Liver (tissue), 9 donors: ENCODE measurements around the gene AKAP12. TPM values are rescaled to one million over a fixed set of nuclear protein-coding genes. Genes with fewer than 3 reads are reported as not detected.
A peak's percentile ranks its signal among the peaks of the same experiment; 100 is the strongest.

ENCODE experiments used
- DNase-seq: peaks from one replicate; pipeline ENCODE4 v3.0.0-alpha.2; 2017; ENCODE audit warnings: low spot score
- H3K27ac ChIP-seq, 2 donors: one replicate each; pipeline ENCODE4 v1.7.0; 2013; ENCODE audit warnings: inconsistent platforms in 2 of 2, low read length in 2 of 2, control low read depth in 1 of 2, low read depth in 1 of 2, mild to moderate bottlenecking in 1 of 2
- H3K27me3 ChIP-seq, 4 donors: one replicate each; pipeline versions ENCODE4 v1.6.1 to v1.7.0; 2013; ENCODE audit warnings: low read length in 3 of 4, inconsistent platforms in 1 of 4, mild to moderate bottlenecking in 1 of 4, moderate library complexity in 1 of 4; ENCODE audit not compliant: control insufficient read depth in 4 of 4, insufficient read depth in 4 of 4
- H3K36me3 ChIP-seq, 4 donors: one replicate each; pipeline versions ENCODE4 v1.6.1 to v1.7.0; 2013; ENCODE audit warnings: low read length in 3 of 4, mild to moderate bottlenecking in 3 of 4, low read depth in 1 of 4, moderate library complexity in 1 of 4; ENCODE audit not compliant: control insufficient read depth in 4 of 4, insufficient read depth in 3 of 4
- H3K4me1 ChIP-seq, 4 donors: one replicate each; pipeline versions ENCODE4 v1.6.1 to v1.7.0; 2013; ENCODE audit warnings: low read length in 3 of 4, mild to moderate bottlenecking in 3 of 4, moderate library complexity in 1 of 4; ENCODE audit not compliant: control insufficient read depth in 4 of 4, insufficient read depth in 4 of 4
- H3K4me3 ChIP-seq, 3 donors: one replicate each; pipeline versions ENCODE4 v1.6.1 to v1.7.0; 2013; ENCODE audit warnings: low read length in 3 of 3, control low read depth in 1 of 3, low read depth in 1 of 3, mild to moderate bottlenecking in 1 of 3
- H3K9ac ChIP-seq, 2 donors: one replicate each; pipeline ENCODE4 v1.7.0; 2013; ENCODE audit warnings: low read length in 2 of 2, mild to moderate bottlenecking in 2 of 2, moderate library complexity in 2 of 2, control low read depth in 1 of 2, low read depth in 1 of 2
- H3K9me3 ChIP-seq, 4 donors: one replicate each; pipeline versions ENCODE4 v1.6.1 to v1.7.0; 2013; ENCODE audit warnings: low read length in 3 of 4; ENCODE audit not compliant: control insufficient read depth in 4 of 4
- ATF3 ChIP-seq: IDR thresholded peaks from 2 replicates; pipeline ENCODE4 v1.6.1; 2016; ENCODE audit warnings: antibody characterized with exemption
- FOXA1 ChIP-seq: IDR thresholded peaks from 2 replicates; pipeline ENCODE4 v1.6.1; 2016; ENCODE audit warnings: antibody characterized with exemption
- FOXA2 ChIP-seq: IDR thresholded peaks from 2 replicates; pipeline ENCODE4 v1.6.1; 2016; ENCODE audit warnings: antibody characterized with exemption
- GABPA ChIP-seq, 2 donors: IDR thresholded peaks in 1 of 2; conservative IDR thresholded peaks in 1 of 2; 2 replicates each; pipeline ENCODE4 v1.6.1; 2016; ENCODE audit warnings: antibody characterized with exemption in 2 of 2, mild to moderate bottlenecking in 1 of 2, moderate library complexity in 1 of 2
- HNF4G ChIP-seq: IDR thresholded peaks from 2 replicates; pipeline ENCODE4 v1.6.1; 2016; ENCODE audit warnings: antibody characterized with exemption
- JUND ChIP-seq, 2 donors: IDR thresholded peaks; 2 replicates each; pipeline ENCODE4 v1.6.1; 2016; ENCODE audit warnings: antibody characterized with exemption in 2 of 2
- NR2F2 ChIP-seq: IDR thresholded peaks from 2 replicates; pipeline ENCODE4 v1.6.1; 2016; ENCODE audit warnings: antibody characterized with exemption
- RAD21 ChIP-seq, 2 donors: IDR thresholded peaks; 2 replicates each; pipeline ENCODE4 v1.6.1; 2016; ENCODE audit warnings: antibody characterized with exemption in 2 of 2, mild to moderate bottlenecking in 2 of 2
- RXRA ChIP-seq, 2 donors: IDR thresholded peaks; 2 replicates each; pipeline ENCODE4 v1.6.1; 2017 to 2018; ENCODE audit warnings: antibody characterized with exemption in 2 of 2, mild to moderate bottlenecking in 1 of 2
- SP1 ChIP-seq: IDR thresholded peaks from 2 replicates; pipeline ENCODE4 v1.6.1; 2018; ENCODE audit warnings: antibody characterized with exemption, mild to moderate bottlenecking
- TAF1 ChIP-seq: conservative IDR thresholded peaks from 2 replicates; pipeline ENCODE4 v1.6.1; 2016; ENCODE audit warnings: antibody characterized with exemption, mild to moderate bottlenecking
- WGBS: extraction: QIAGEN DNeasy Blood & Tissue Kit; methylation state at CpG from one replicate; pipeline ENCODE4 v1.1.7; 2013; 5-methylcytosine and 5-hydroxymethylcytosine counted together
- polyA plus RNA-seq, 2 donors: library from polyadenylated mRNA; stranded (reverse) in 1 of 2; unstranded in 1 of 2; fragments of 200-250 nt in 1 of 2; fragments of >200 nt in 1 of 2; fragmentation: Nextera tagmentation in 1 of 2; extraction: Ambion mirVana in 1 of 2; gene quantifications; one replicate each; pipeline versions ENCODE4 v1.2.1 to v1.2.3, GENCODE V29; 2013 to 2015
- total RNA-seq, 2 donors: library from RNA; depleted of rRNA; stranded (reverse); fragments of >200 nt; gene quantifications; one replicate each; pipeline ENCODE4 v1.2.3, GENCODE V29; 2014
- TF ChIP-seq, protein P1 (sequence below): fragments of 150-350 bp; IDR thresholded peaks from 2 replicates; pipeline ENCODE4 v1.5.1; 2017; ENCODE audit warnings: improper control_type of control experiment, low read depth, low read length; ENCODE audit not compliant: missing input control
- TF ChIP-seq, protein P2 (sequence below): IDR thresholded peaks from 2 replicates; pipeline ENCODE4 v1.6.1; 2016; ENCODE audit warnings: antibody characterized with exemption
- TF ChIP-seq, protein P3 (sequence below): IDR thresholded peaks from 2 replicates; pipeline ENCODE4 v1.6.1; 2016; ENCODE audit warnings: antibody characterized with exemption
- TF ChIP-seq, protein P4 (sequence below): IDR thresholded peaks from 2 replicates; pipeline ENCODE4 v1.6.1; 2016; ENCODE audit warnings: antibody characterized with exemption, mild to moderate bottlenecking
- donor health status: healthy.
- donor health status: healthy.
- donor health status: healthy.
- donor health status: healthy.
- donor health status: healthy.

The AKAP12 gene
- total and polyA plus RNA-seq, 4 donors, result 6.7 to 14.8 (median 8.6) TPM

- Histone ChIP-seq H3K9me3 (no peaks in the 10 kb centered on the region), H3K4me1 (peaks cover 2 to 13% (median 11%) of the 10 kb centered on the region in 4 donors), H3K27me3 (no peaks in the 10 kb centered on the region), H3K36me3 (no peaks in the 10 kb centered on the region), H3K9ac (peak overlapping the region; percentile 10 to 65), H3K4me3 (no peak overlapping the region), H3K27ac (peak overlapping the region in 1 of 2 donors; percentile 43)
- WGBS, result 30% methylated on average over 6 of the region's 6 CpGs
- DNase-seq, result no peak
- TF ChIP-seq, protein P1, sequence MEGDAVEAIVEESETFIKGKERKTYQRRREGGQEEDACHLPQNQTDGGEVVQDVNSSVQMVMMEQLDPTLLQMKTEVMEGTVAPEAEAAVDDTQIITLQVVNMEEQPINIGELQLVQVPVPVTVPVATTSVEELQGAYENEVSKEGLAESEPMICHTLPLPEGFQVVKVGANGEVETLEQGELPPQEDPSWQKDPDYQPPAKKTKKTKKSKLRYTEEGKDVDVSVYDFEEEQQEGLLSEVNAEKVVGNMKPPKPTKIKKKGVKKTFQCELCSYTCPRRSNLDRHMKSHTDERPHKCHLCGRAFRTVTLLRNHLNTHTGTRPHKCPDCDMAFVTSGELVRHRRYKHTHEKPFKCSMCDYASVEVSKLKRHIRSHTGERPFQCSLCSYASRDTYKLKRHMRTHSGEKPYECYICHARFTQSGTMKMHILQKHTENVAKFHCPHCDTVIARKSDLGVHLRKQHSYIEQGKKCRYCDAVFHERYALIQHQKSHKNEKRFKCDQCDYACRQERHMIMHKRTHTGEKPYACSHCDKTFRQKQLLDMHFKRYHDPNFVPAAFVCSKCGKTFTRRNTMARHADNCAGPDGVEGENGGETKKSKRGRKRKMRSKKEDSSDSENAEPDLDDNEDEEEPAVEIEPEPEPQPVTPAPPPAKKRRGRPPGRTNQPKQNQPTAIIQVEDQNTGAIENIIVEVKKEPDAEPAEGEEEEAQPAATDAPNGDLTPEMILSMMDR, result no peak
- TF ChIP-seq FOXA2 (no peak), FOXA1 (no peak), SP1 (no peak), JUND (IDR thresholded peaks at IDR 0.05) (no peak), GABPA (IDR thresholded peaks at IDR 0.05 in 1 of 2, conservative IDR thresholded peaks at IDR 0.05 in 1 of 2) (no peak), TAF1 (no peak), NR2F2 (no peak), HNF4G (no peak)
- TF ChIP-seq, protein P2, sequence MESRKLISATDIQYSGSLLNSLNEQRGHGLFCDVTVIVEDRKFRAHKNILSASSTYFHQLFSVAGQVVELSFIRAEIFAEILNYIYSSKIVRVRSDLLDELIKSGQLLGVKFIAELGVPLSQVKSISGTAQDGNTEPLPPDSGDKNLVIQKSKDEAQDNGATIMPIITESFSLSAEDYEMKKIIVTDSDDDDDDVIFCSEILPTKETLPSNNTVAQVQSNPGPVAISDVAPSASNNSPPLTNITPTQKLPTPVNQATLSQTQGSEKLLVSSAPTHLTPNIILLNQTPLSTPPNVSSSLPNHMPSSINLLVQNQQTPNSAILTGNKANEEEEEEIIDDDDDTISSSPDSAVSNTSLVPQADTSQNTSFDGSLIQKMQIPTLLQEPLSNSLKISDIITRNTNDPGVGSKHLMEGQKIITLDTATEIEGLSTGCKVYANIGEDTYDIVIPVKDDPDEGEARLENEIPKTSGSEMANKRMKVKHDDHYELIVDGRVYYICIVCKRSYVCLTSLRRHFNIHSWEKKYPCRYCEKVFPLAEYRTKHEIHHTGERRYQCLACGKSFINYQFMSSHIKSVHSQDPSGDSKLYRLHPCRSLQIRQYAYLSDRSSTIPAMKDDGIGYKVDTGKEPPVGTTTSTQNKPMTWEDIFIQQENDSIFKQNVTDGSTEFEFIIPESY, result no peak
- TF ChIP-seq, protein P3, sequence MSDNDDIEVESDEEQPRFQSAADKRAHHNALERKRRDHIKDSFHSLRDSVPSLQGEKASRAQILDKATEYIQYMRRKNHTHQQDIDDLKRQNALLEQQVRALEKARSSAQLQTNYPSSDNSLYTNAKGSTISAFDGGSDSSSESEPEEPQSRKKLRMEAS, result no peak
These were observed 84.7 kb downstream of the AKAP12 start for GRCh38 chr6:151324488-151324825.

DNA sequence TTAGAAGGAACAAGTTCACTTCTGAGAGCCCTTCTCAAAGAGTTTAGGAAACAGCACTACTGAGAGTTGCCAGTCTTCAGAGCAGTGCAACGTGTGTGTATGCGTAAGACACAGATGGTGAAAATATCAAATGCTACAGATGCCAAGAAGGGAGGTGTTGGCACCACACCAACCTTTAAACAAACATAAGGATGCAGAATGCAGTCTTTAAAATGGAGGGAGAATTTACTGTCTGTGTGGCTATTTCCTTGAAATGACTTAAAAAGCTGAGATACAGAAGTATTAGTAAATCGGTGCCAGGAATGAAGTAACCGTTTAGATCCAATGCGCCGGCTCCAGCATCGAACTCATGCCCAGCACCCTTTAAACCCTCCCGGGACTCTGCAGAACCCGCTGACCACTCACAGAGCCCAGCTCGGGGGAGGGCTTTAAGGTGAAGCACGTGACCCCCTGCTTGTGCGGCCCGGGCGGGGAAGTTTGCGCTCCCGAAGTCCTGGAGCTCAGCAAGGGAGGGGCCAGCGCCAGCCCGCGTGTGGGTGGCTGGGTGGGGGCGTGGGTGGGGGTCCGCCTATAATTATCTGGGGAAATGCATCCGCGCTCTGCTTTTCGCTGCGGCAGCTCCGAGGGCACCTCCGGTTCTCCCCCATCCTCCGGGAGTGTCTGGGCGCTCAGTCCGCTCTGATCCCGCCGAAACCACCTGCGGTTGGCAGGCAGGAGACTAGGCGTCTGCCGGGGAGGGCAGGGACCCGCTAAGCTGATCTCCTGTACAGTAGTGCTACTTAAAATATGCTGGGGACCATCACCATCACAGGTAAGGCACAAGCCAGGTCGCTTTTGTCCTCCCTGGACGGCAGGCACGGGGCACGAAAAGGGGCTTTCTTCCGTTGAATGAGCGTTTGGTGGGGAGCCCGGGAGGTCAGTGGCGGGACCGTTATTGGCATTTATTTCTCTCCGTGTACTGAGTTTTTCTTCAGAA is 85.6 kb downstream of the AKAP12 start:
- peak; percentile 49 for DNase-seq
- Histone ChIP-seq H3K9ac (peak overlapping the region; percentile 36 to 69), H3K27me3 (no peaks in the 10 kb centered on the region), H3K9me3 (no peaks in the 10 kb centered on the region), H3K4me1 (peaks cover 2 to 13% (median 11%) of the 10 kb centered on the region in 4 donors), H3K27ac (peak overlapping the region; percentile 23 to 41), H3K36me3 (no peaks in the 10 kb centered on the region), H3K4me3 (peak overlapping the region; percentile 56 to 66 (median 62))
- TF ChIP-seq RAD21 (IDR thresholded peaks at IDR 0.05) (no peak), GABPA (IDR thresholded peaks at IDR 0.05 in 1 of 2, conservative IDR thresholded peaks at IDR 0.05 in 1 of 2) (no peak), ATF3 (no peak), JUND (IDR thresholded peaks at IDR 0.05) (no peak), HNF4G (no peak), TAF1 (no peak), NR2F2 (no peak), FOXA1 (no peak), RXRA (IDR thresholded peaks at IDR 0.05) (no peak)
- TF ChIP-seq, protein P4, sequence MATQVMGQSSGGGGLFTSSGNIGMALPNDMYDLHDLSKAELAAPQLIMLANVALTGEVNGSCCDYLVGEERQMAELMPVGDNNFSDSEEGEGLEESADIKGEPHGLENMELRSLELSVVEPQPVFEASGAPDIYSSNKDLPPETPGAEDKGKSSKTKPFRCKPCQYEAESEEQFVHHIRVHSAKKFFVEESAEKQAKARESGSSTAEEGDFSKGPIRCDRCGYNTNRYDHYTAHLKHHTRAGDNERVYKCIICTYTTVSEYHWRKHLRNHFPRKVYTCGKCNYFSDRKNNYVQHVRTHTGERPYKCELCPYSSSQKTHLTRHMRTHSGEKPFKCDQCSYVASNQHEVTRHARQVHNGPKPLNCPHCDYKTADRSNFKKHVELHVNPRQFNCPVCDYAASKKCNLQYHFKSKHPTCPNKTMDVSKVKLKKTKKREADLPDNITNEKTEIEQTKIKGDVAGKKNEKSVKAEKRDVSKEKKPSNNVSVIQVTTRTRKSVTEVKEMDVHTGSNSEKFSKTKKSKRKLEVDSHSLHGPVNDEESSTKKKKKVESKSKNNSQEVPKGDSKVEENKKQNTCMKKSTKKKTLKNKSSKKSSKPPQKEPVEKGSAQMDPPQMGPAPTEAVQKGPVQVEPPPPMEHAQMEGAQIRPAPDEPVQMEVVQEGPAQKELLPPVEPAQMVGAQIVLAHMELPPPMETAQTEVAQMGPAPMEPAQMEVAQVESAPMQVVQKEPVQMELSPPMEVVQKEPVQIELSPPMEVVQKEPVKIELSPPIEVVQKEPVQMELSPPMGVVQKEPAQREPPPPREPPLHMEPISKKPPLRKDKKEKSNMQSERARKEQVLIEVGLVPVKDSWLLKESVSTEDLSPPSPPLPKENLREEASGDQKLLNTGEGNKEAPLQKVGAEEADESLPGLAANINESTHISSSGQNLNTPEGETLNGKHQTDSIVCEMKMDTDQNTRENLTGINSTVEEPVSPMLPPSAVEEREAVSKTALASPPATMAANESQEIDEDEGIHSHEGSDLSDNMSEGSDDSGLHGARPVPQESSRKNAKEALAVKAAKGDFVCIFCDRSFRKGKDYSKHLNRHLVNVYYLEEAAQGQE, result no peak
- TF ChIP-seq, protein P1, result no peak
- TF ChIP-seq, protein P3, result no peak
- 2% methylated on average over 46 of the region's 46 CpGs for WGBS
